ENCODE results near the gene GXYLT1.

DNA sequence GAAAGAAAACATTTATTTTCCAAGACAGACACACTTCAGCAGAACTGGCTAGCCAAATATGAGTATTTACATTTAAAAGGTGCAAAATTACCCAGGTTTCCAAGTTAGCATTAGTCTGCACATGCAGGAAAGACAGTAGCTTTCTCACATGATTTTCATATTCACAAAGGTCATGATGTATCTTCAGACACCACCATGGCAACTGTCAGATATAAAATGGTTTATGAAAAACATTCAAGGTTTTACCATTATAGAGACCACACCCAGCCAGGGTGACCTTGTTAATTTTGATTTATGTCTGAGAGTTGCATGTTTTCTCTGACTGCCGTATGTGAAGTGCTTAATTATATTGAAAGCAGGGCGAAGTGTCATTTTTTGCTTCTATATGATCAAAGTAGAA lies 91.2 kb downstream of the GXYLT1 start:
- TF ChIP-seq, protein P1, sequence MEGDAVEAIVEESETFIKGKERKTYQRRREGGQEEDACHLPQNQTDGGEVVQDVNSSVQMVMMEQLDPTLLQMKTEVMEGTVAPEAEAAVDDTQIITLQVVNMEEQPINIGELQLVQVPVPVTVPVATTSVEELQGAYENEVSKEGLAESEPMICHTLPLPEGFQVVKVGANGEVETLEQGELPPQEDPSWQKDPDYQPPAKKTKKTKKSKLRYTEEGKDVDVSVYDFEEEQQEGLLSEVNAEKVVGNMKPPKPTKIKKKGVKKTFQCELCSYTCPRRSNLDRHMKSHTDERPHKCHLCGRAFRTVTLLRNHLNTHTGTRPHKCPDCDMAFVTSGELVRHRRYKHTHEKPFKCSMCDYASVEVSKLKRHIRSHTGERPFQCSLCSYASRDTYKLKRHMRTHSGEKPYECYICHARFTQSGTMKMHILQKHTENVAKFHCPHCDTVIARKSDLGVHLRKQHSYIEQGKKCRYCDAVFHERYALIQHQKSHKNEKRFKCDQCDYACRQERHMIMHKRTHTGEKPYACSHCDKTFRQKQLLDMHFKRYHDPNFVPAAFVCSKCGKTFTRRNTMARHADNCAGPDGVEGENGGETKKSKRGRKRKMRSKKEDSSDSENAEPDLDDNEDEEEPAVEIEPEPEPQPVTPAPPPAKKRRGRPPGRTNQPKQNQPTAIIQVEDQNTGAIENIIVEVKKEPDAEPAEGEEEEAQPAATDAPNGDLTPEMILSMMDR (IDR thresholded peaks at IDR 0.05): no peak
- no peak for TF ChIP-seq POLR2A (IDR thresholded peaks at IDR 0.05)
